Liver (tissue), 2 donors: ENCODE results near the gene ANKRD60.

Source experiments
- MAX ChIP-seq: IDR thresholded peaks from 2 replicates; pipeline ENCODE4 v1.6.1; 2016; ENCODE audit warnings: antibody characterized with exemption
- TF ChIP-seq, protein P1 (sequence below): fragments of 150-350 bp; IDR thresholded peaks from 2 replicates; pipeline ENCODE4 v1.5.1; 2017; ENCODE audit warnings: improper control_type of control experiment, low read depth, low read length; ENCODE audit not compliant: missing input control
- donor health status: healthy.

- no peak for TF ChIP-seq MAX
- TF ChIP-seq, protein P1, sequence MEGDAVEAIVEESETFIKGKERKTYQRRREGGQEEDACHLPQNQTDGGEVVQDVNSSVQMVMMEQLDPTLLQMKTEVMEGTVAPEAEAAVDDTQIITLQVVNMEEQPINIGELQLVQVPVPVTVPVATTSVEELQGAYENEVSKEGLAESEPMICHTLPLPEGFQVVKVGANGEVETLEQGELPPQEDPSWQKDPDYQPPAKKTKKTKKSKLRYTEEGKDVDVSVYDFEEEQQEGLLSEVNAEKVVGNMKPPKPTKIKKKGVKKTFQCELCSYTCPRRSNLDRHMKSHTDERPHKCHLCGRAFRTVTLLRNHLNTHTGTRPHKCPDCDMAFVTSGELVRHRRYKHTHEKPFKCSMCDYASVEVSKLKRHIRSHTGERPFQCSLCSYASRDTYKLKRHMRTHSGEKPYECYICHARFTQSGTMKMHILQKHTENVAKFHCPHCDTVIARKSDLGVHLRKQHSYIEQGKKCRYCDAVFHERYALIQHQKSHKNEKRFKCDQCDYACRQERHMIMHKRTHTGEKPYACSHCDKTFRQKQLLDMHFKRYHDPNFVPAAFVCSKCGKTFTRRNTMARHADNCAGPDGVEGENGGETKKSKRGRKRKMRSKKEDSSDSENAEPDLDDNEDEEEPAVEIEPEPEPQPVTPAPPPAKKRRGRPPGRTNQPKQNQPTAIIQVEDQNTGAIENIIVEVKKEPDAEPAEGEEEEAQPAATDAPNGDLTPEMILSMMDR: no peak
Observed at GRCh38 chr20:58228103-58228483, 360 bp downstream of the ANKRD60 start.
